A673 (cell line): Measurements from ENCODE around the gene NR1H4. TPM values are rescaled to one million over a fixed set of nuclear protein-coding genes. Genes with fewer than 3 reads are reported as not detected.

Source experiments
- BruUV-seq: library from RNA; stranded (reverse); fragments of 400-500 nt; replicated peaks from 2 replicates; lab custom pipeline; 2021; lab: Mats Ljungman, UMichigan
- CTCF ChIA-PET: fragments of 300-600 bp; sonication (Branson Sonifier 250); formaldehyde crosslinking; loops from one replicate; lab custom pipeline; 2022; ENCODE audit warnings: antibody characterized with exemption; lab: Charles Lee
- POLR2A ChIA-PET: fragments of 300-600 bp; sonication (Branson Sonifier 250); formaldehyde crosslinking; loops from one replicate; lab custom pipeline; 2022; ENCODE audit warnings: antibody characterized with exemption; ENCODE audit not compliant: low non-redundant PET; lab: Charles Lee
- DNase-seq: peaks from one replicate; pipeline ENCODE4 v3.0.0-alpha.2; 2015; ENCODE audit warnings: low spot score
- H3K27ac ChIP-seq: fragments of 200-600 bp; sonication (generic); 2 replicates; pipeline ENCODE4 v1.5.1; 2016; ENCODE audit warnings: mixed run types, low read depth, mild to moderate bottlenecking, mixed read lengths, antibody characterized with exemption, low read length; ENCODE audit not compliant: poor library complexity, severe bottlenecking
- H3K27me3 ChIP-seq: fragments of 200-600 bp; sonication (generic); replicated peaks from 2 replicates; pipeline ENCODE4 v1.6.1; 2017; ENCODE audit warnings: mixed run types, low read depth, mild to moderate bottlenecking, mixed read lengths, antibody characterized with exemption, low read length; ENCODE audit not compliant: insufficient read depth, poor library complexity
- H3K36me3 ChIP-seq: fragments of 200-600 bp; sonication (generic); 2 replicates; pipeline ENCODE4 v1.6.1; 2016; ENCODE audit warnings: mixed run types, mild to moderate bottlenecking, mixed read lengths, antibody characterized with exemption, low read length; ENCODE audit not compliant: insufficient read depth, poor library complexity, severe bottlenecking
- H3K4me1 ChIP-seq: fragments of 200-600 bp; sonication (generic); 2 replicates; pipeline ENCODE4 v1.6.1; 2017; ENCODE audit warnings: mixed run types, mild to moderate bottlenecking, mixed read lengths, antibody characterized with exemption, low read length; ENCODE audit not compliant: insufficient read depth, poor library complexity, severe bottlenecking
- H3K4me3 ChIP-seq: fragments of 200-600 bp; sonication (generic); 2 replicates; pipeline ENCODE4 v1.5.1; 2016; ENCODE audit warnings: low read depth, mixed run types, mild to moderate bottlenecking, mixed read lengths, low read length; ENCODE audit not compliant: poor library complexity, severe bottlenecking
- H3K9me3 ChIP-seq: fragments of 200-600 bp; sonication (generic); 2 replicates; pipeline ENCODE4 v1.6.1; 2016; ENCODE audit warnings: mixed run types, low read depth, mild to moderate bottlenecking, mixed read lengths, antibody characterized with exemption, low read length; ENCODE audit not compliant: poor library complexity, severe bottlenecking
- EZH2 ChIP-seq: fragments of 200-600 bp; sonication (generic); IDR thresholded peaks from 2 replicates; pipeline ENCODE4 v1.6.1; 2017; ENCODE audit warnings: borderline replicate concordance, low read depth, mild to moderate bottlenecking, mixed read lengths, antibody characterized with exemption, low read length; ENCODE audit not compliant: poor library complexity, severe bottlenecking
- intact Hi-C: fragments of 100-400 bp; cut with micrococcal nuclease; formaldehyde crosslinking; loops from one replicate; pipeline ENCODE4 v1.10.0; 2022; ENCODE audit not compliant: unreplicated experiment
- total RNA-seq: library from RNA; stranded (reverse); gene quantifications from 2 replicates; pipeline ENCODE4 v1.2.3, GENCODE V29; 2021
- TF ChIP-seq, protein P1 (sequence below): fragments of 300-800, 200-600 bp; sonication (generic); conservative IDR thresholded peaks from 2 replicates; pipeline ENCODE4 v1.5.1; 2017; ENCODE audit warnings: low read depth, mild to moderate bottlenecking, antibody characterized with exemption, low read length, moderate library complexity, mixed read lengths

Gene NR1H4
- total RNA-seq, 1 experiment from 2014 or later = not detected

GRCh38 chr12:100503228-100503628 is 29.6 kb downstream of the NR1H4 start:
- DNase-seq = no peak

GRCh38 chr12:100504804-100505203 is 31.1 kb downstream of the NR1H4 start:
- no peaks in the 10 kb centered on the region for H3K4me1 ChIP-seq
- ChIA-PET POLR2A (no interaction called here), CTCF (no interaction called here)
- no peaks in the 10 kb centered on the region for H3K27me3 ChIP-seq
- no peaks in the 10 kb centered on the region for H3K9me3 ChIP-seq
- TF ChIP-seq EZH2 = no peak
- TF ChIP-seq, protein P1, sequence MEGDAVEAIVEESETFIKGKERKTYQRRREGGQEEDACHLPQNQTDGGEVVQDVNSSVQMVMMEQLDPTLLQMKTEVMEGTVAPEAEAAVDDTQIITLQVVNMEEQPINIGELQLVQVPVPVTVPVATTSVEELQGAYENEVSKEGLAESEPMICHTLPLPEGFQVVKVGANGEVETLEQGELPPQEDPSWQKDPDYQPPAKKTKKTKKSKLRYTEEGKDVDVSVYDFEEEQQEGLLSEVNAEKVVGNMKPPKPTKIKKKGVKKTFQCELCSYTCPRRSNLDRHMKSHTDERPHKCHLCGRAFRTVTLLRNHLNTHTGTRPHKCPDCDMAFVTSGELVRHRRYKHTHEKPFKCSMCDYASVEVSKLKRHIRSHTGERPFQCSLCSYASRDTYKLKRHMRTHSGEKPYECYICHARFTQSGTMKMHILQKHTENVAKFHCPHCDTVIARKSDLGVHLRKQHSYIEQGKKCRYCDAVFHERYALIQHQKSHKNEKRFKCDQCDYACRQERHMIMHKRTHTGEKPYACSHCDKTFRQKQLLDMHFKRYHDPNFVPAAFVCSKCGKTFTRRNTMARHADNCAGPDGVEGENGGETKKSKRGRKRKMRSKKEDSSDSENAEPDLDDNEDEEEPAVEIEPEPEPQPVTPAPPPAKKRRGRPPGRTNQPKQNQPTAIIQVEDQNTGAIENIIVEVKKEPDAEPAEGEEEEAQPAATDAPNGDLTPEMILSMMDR = no peak
- no TSS peak for BruUV-seq
- DNase-seq = no peak
- no peaks in the 10 kb centered on the region for H3K36me3 ChIP-seq
- H3K27ac ChIP-seq = no peak overlapping the region
- H3K4me3 ChIP-seq = no peak overlapping the region
- intact Hi-C loops = no loop called here

More at GRCh38 chr12:100503228-100503628, 29.6 kb downstream of the NR1H4 start:
- intact Hi-C loops = no loop called here
- TF ChIP-seq, protein P1 = no peak
- no peak for TF ChIP-seq EZH2
- POLR2A ChIA-PET = no interaction called here
- no peaks in the 10 kb centered on the region for H3K4me1 ChIP-seq
- no peaks in the 10 kb centered on the region for H3K27me3 ChIP-seq
- CTCF ChIA-PET = no interaction called here
- no peak overlapping the region for H3K4me3 ChIP-seq
- no peaks in the 10 kb centered on the region for H3K9me3 ChIP-seq
- H3K36me3 ChIP-seq = no peaks in the 10 kb centered on the region
- BruUV-seq = no TSS peak
- no peak overlapping the region for H3K27ac ChIP-seq

DNA sequence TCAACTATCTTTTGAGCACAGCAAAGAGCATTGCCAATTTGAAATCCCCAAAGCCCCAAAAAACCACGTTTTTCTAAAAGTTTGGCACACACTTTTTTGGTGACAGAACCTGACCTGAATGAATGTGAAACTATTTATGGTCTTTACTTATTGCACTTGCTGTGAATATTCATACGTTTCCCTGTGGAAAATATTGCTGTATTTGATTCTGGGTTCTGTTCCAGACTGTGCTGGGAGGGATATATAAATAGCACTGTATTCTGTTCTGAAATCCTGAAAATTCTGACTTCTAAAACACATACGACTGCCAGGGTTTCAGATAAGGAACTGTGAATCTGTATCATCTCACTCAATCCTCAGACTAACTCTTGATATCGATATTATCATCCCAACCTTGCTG is 35.1 kb downstream of the NR1H4 start:
- H3K4me1 ChIP-seq = no peaks in the 10 kb centered on the region
- POLR2A ChIA-PET = no interaction called here
- no peak overlapping the region for H3K4me3 ChIP-seq
- no peak overlapping the region for H3K27ac ChIP-seq
- intact Hi-C loops = no loop called here
- TF ChIP-seq, protein P1 = no peak
- TF ChIP-seq EZH2 = no peak
- H3K9me3 ChIP-seq = no peaks in the 10 kb centered on the region
- no peaks in the 10 kb centered on the region for H3K27me3 ChIP-seq
- DNase-seq = no peak
- CTCF ChIA-PET = no interaction called here
- H3K36me3 ChIP-seq = no peaks in the 10 kb centered on the region
- no TSS peak for BruUV-seq
